Esophagus muscularis mucosa (tissue), 4 donors: ENCODE measurements around the gene LPO.

ENCODE experiments used
- EP300 ChIP-seq: sonication (generic); formaldehyde crosslinking; IDR thresholded peaks from one replicate; pipeline ENCODE4 v1.6.1; 2017; ENCODE audit warnings: antibody characterized with exemption
- POLR2A ChIP-seq: fragments of 450-650 bp; IDR thresholded peaks from one replicate; pipeline ENCODE4 v1.6.1; 2017; ENCODE audit warnings: antibody characterized with exemption, moderate library complexity, mild to moderate bottlenecking, low read depth
- POLR2AphosphoS5 ChIP-seq, 2 donors: sonication (generic); formaldehyde crosslinking; IDR thresholded peaks; one replicate each; pipeline ENCODE4 v1.6.1; 2017; ENCODE audit warnings: antibody characterized with exemption in 2 of 2
- TF ChIP-seq, protein P1 (sequence below), 3 experiments: fragments of 200-600 bp in 2 of 3; fragments of 450-650 bp in 1 of 3; sonication (generic) in 2 of 3; IDR thresholded peaks; one replicate each; pipeline ENCODE4 v1.5.1; 2017 to 2019; ENCODE audit warnings: antibody characterized with exemption in 3 of 3, mild to moderate bottlenecking in 2 of 3, moderate library complexity in 1 of 3

- TF ChIP-seq POLR2AphosphoS5 (IDR thresholded peaks at IDR 0.05) (no peak), EP300 (no peak), POLR2A (no peak)
- TF ChIP-seq, protein P1, sequence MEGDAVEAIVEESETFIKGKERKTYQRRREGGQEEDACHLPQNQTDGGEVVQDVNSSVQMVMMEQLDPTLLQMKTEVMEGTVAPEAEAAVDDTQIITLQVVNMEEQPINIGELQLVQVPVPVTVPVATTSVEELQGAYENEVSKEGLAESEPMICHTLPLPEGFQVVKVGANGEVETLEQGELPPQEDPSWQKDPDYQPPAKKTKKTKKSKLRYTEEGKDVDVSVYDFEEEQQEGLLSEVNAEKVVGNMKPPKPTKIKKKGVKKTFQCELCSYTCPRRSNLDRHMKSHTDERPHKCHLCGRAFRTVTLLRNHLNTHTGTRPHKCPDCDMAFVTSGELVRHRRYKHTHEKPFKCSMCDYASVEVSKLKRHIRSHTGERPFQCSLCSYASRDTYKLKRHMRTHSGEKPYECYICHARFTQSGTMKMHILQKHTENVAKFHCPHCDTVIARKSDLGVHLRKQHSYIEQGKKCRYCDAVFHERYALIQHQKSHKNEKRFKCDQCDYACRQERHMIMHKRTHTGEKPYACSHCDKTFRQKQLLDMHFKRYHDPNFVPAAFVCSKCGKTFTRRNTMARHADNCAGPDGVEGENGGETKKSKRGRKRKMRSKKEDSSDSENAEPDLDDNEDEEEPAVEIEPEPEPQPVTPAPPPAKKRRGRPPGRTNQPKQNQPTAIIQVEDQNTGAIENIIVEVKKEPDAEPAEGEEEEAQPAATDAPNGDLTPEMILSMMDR (IDR thresholded peaks at IDR 0.05) = no peak
Measured at GRCh38 chr17:58285422-58285810, 47.0 kb downstream of the LPO start.
